Endothelial cell of umbilical vein (primary cell): Measurements from ENCODE around the gene MIPEP.
A peak's percentile ranks its signal among the peaks of the same experiment; 100 is the strongest.

Experiments used
- CTCF ChIP-seq, 2 donors: IDR thresholded peaks; 1 replicate in 1 of 2; 2 replicates in 1 of 2; pipeline ENCODE4 v1.5.1; 2011; ENCODE audit warnings: low read length in 2 of 2, mild to moderate bottlenecking in 2 of 2, moderate library complexity in 2 of 2, control low read depth in 1 of 2, inconsistent platforms in 1 of 2, low read depth in 1 of 2; ENCODE audit not compliant: insufficient read depth in 1 of 2; ENCODE audit errors: extremely low read depth in 1 of 2
- EZH2 ChIP-seq: IDR thresholded peaks from 2 replicates; pipeline ENCODE4 v1.6.1; 2012; ENCODE audit warnings: borderline replicate concordance, low read depth, mild to moderate bottlenecking, moderate library complexity, low read length, inconsistent platforms; ENCODE audit not compliant: severe bottlenecking
- MYC ChIP-seq: IDR thresholded peaks from one replicate; pipeline ENCODE4 v1.6.1; 2011; ENCODE audit warnings: mild to moderate bottlenecking, low read depth, low read length
- POLR2AphosphoS5 ChIP-seq: IDR thresholded peaks from 2 replicates; pipeline ENCODE4 v1.6.1; 2012; ENCODE audit warnings: low read depth, mild to moderate bottlenecking, control low read depth, low read length, moderate library complexity; ENCODE audit not compliant: insufficient read depth

GRCh38 chr13:23741879-23742510, 147.2 kb downstream of the MIPEP start:
- TF ChIP-seq MYC, result no peak
- TF ChIP-seq CTCF (IDR thresholded peaks at IDR 0.05; ENCODE audit: extremely low read depth in 1 of 2, insufficient read depth in 1 of 2, low read depth in 1 of 2, low read length in 2 of 2), result peak; percentile 48 to 56
- no peak for TF ChIP-seq EZH2
- no peak for TF ChIP-seq POLR2AphosphoS5
